ENCODE data around the gene MRPS27. TPM values are rescaled to one million over a fixed set of nuclear protein-coding genes. Genes with fewer than 3 reads are reported as not detected.
A peak's percentile ranks its signal among the peaks of the same experiment; 100 is the strongest.

Gene MRPS27
- polyA plus RNA-seq, 4 donors = 47.3 to 74.6 (median 70.2) TPM

DNA sequence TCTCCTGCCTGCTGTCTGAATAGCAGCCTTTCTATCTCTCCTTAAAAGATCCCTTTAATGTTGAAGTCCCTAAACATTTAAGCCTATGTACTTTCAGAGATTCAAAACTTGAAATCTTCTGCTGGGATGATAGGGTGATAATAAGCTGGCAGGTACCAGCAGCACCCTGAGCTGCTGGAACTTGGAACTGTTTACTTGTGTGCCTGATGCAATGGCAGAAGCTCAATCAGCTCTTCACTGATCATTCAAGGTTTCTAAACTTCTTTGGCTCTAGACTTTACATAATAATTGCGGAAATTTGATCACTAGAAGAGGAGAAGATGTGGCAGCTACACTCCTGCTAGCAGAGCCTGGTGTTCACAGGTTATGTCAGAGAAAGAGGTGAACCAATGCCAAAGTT is 27.6 kb downstream of the MRPS27 start:
- DNase-seq (ENCODE audit: low read depth in 4 of 4, low spot score in 3 of 4) = no peak

DNA sequence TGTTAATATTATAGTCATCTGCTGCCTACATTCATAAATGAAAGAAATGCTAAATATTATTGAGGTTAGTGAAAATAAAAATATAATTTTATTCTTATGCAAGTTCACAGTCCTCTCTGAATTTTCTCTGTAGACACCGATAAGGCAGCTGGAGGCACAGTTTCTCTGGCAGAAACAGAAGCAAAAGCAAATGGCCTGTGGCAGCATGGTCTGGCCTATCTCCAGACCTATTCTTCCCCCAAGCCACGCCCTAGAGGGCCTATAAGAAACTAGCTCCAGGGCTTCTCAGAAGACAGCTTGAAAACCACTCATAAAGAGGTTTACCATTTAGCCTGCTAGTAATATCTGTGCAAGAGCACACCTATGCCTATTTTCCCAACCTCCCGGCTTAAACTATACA is 28.4 kb downstream of the MRPS27 start:
- no peak for DNase-seq (ENCODE audit: low read depth in 4 of 4, low spot score in 3 of 4)

GRCh38 chr5:72290356-72291133 is 29.5 kb downstream of the MRPS27 start:
- no peak for DNase-seq (ENCODE audit: low read depth in 4 of 4, low spot score in 3 of 4)

- DNase-seq (ENCODE audit: low read depth in 4 of 4, low spot score in 3 of 4) = no peak
Measured at GRCh38 chr5:72288924-72289323, 31.1 kb downstream of the MRPS27 start.

DNA sequence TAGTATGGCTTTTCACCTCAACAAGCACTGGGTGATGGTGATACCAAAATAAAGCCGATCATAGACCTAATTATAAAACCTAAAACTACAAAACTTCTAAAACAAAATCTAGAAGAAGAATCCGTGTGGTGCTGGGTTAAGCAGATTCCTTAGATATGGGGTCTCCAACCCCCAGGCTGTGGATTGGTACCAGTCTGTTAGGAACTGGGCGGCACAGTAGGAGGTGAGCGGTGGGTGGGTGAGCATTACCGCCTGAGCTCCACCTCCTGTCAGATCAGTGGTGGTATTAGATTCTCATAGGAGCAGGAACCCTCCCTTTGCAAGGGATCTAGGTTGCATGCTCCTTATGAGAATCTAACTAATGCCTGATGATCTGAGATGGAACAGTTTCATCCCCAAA is 33.2 kb downstream of the MRPS27 start:
- no peak for DNase-seq (ENCODE audit: low read depth in 4 of 4, low spot score in 3 of 4)

- DNase-seq (ENCODE audit: low read depth in 4 of 4, low spot score in 3 of 4) = no peak
Measured at GRCh38 chr5:72285424-72285821, 34.6 kb downstream of the MRPS27 start.

DNA sequence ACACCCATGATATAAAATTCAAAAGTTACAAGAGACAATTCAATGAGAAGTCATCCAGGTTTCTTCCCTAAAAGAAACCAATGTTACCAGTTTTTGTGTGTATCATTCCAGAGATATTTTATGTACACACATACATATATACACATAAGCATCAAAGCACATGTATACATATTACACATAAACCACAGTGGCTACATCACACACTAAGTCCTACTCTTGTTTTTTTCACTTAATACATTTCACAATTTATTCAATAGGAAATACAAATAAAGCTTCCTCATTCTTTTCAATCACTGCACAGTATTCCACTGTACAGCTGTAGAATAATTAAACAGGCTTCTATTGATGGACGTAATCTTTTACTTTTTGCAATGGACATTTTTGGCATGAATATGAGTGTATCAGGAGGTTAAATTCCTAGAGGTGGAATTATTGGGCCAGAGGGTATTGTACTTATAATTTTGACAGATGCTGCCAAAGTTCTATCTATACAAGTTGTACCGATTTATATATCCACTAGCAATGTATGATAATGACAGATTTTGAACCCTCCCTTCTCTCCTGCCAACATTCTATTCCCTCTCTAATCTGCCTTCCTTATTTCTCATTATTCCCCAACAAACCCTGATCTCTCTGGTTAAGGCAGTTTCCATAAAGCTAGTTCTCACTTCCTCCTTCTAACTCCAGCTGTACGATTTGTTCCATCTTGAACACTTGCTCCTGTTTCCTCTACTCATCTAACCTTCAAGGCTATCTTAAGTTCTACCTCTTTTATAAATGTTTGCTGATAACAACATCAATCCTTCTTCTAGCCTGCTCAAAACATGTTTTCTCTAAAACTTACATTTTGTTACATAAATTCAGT is 35.2 kb downstream of the MRPS27 start:
- DNase-seq (ENCODE audit: low read depth in 4 of 4, low spot score in 3 of 4) = no peak

DNA sequence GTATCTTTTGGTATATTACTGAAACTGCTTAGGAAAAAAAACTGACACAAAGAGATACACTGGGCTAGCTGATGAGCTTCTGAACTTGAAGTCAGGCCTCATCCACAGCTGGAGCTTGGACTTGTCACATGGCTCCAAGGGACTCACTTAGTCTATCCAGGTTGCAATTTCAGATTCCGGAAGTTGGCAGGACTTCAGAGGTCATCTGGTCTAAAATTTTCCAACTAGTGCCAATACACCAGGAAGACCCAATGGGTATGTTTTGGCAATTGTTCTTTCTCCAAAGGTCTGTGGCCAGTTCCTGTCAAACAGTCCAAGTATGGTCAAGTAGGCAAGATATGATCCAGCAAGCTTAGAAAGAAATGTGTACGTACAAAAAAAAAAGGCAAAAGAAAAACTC is 36.7 kb downstream of the MRPS27 start:
- DNase-seq (ENCODE audit: low read depth in 4 of 4, low spot score in 3 of 4) = no peak

GRCh38 chr5:72282878-72283277 is 37.2 kb downstream of the MRPS27 start:
- no peak for DNase-seq (ENCODE audit: low read depth in 4 of 4, low spot score in 3 of 4)

DNA sequence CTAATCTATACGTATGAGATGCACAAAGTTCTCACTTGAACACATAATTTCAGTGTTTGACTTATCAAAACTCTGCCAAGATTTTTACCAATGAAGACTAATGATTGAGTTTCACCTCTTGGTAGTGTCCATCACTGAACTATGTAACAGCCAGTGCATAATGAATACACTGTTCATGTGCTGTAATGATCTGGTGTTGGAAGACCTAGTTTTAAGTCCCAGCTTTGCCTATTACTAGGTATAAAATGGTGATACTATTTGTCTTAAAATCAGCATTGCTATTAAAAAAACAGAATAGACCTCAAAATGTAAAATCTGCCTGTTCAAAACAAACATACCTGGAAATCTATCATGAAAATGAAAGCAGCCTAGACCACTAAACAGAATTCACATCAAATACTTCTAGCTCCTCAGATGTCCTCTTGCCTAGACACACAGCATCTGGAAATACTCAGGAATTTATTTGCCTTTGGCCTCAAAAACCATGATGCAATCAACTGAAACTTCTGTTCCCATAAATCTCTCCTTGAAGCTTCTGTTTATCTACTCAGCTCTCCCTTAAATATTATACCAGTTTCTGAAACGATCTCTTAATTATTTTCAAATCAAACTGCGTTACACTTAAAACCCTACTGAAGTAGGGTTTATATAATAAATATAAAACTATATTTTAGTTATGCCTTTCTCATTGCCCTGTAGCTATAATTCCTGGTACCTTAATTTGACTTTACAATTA is 38.1 kb downstream of the MRPS27 start:
- DNase-seq (ENCODE audit: low read depth in 4 of 4, low spot score in 3 of 4) = peak; percentile 27 to 37 (median 28)

- no peak for DNase-seq (ENCODE audit: low read depth in 4 of 4, low spot score in 3 of 4)
Measured at GRCh38 chr5:72281430-72281763, 38.6 kb downstream of the MRPS27 start.

DNA sequence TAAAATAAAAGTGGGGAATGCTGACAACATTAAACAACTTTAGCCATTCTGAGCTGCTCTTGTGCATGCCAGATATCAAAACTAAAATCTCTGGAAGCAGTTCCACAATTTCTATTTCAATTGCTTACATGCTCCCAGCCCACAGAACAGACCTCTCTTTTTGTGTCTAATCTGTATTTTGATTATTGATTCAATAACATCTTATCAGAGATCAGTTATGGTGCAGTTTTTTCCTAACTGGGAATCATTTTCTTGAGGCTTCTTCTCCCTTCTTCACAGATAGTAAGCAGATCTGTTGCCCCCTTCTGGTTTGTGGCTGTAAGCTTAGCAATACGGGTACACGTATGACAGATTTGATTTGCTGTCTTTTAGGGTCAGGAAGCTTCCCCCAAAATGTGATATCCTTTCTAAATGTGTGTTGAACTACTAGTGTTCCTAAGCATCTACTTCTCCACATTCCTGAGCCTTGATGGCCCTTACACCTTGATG is 39.4 kb downstream of the MRPS27 start:
- no peak for DNase-seq (ENCODE audit: low read depth in 4 of 4, low spot score in 3 of 4)

DNA sequence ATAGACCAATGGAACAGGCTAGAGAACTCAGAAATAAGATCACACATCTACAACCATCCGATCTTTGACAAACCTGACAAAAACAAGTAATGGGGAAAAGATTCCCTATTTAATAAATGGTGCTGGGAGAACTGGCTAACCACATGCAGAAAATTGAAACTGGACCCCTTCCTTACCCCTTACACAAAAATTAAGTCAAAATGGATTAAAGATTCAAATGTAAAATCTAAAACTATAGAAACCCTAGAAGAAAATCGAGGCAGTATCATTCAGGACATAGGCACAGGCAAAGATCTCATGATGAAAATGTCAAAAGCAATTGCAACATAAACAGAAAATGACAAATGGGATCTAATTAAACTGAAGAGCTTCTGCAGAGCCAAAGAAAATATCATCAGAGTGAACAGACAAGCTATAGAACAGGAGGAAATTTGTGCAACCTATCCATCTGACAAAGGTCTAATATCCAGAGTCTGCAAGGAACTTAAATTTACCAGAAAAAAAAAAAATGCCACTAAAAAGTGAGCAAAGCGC is 43.8 kb downstream of the MRPS27 start:
- no peak for DNase-seq (ENCODE audit: low read depth in 4 of 4, low spot score in 3 of 4)

GRCh38 chr5:72273547-72273946 is 46.5 kb downstream of the MRPS27 start:
- DNase-seq (ENCODE audit: low read depth in 4 of 4, low spot score in 3 of 4) = no peak

GRCh38 chr5:72272398-72272797 is 47.6 kb downstream of the MRPS27 start:
- no peak for DNase-seq (ENCODE audit: low read depth in 4 of 4, low spot score in 3 of 4)

DNA sequence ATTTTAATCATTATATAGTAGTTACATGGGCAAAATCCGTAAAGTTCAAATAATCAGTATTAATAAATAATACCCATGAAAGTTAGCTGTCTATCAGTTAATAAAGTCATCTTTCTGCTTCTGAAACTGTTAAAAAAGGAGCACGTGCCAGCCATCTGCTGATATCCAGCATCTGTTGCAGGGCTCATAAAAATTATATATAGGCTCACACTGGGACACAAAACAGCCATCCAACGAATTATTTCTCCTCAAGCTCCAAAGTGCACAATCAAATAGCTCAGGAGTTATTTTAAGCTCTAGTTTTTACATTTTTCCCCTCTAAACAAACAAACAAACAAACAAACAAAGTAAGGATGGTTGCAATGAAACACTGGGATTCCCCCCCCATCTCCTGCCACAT is 48.3 kb downstream of the MRPS27 start:
- no peak for DNase-seq (ENCODE audit: low read depth in 4 of 4, low spot score in 3 of 4)

DNA sequence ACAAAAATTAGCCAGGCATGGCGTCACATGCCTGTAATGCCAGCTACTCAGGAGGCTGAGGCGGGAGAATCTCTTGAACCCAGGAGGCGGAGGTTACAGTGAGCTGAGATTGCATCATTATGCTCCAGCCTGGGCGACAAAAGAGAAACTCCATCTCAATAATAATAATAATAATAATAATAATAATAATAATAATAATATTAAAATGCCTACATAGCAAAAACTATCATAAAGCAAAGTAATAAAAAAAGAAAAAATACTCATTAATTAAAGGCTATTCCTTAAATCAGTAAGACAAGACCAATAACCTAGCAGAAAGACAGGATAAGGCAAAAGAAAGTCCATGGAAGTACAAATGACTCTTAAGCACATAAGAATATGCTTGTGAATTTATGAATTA is 50.0 kb downstream of the MRPS27 start:
- no peak for DNase-seq (ENCODE audit: low read depth in 4 of 4, low spot score in 3 of 4)

DNA sequence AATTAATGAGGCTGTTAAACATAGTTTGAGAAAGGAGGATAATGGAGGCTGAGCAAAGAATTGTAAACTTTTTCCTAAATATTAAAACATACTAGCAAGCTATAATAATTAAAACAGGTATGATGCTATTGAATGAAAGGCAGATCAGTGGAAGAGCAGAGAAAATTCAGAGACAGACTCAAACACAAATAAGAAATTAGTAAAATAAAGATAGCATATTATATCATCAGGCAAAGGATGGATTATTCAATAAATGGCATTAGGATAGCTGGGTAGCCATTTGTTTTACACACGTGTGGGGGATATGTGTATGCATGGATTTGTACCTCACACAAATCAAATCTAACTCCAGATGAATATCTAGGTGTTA is 50.6 kb downstream of the MRPS27 start:
- no peak for DNase-seq (ENCODE audit: low read depth in 4 of 4, low spot score in 3 of 4)

DNA sequence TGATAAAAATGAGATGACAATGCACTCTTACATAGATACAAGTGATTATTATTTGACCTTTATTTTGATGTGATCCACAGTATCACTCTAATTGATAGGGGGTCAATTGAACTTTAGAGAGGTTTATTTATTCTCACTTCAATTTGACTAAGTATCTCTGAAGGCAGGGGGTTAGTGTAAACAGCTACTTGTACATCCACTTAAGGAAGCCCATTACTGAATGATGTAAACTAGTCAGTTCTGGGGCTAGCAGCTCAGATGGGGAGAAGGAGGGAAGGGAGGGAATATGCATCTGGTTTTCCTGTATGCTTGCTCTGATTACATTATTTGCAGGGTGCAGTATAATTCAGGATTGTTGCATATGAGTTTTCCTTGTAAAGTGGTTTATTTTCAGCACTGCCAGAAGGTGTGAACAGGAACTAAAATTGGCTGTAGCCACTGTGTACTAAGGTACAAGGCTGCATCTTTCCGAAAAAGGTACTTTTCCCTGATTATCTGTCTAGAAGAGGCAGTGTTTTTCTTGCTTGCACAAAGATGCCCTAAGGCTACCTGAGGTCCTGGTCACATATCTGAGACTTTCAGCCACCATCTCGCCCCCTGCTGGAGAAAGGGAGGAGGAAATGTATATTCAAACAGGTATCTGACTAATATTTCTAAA is 51.2 kb downstream of the MRPS27 start:
- DNase-seq (ENCODE audit: low read depth in 4 of 4, low spot score in 3 of 4) = no peak

DNA sequence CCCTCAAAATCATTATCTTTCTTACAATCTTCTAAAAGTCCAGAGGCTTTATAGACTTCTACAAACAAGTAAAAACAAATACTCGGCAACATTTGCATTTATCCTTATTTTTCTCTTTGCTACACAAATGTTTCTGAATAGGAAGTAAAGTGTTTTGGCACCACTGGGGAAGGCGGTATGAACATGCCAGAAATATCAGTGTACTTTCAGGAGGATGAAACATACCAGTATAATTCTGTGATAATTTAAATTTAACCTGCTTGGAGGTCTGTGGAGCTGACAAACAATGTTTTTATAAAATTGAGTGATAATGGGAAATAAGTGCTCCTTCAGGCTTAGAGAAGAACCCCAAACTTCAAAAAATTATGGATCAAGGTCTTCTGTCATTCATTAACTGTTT is 51.8 kb downstream of the MRPS27 start:
- no peak for DNase-seq (ENCODE audit: low read depth in 4 of 4, low spot score in 3 of 4)

GRCh38 chr5:72267685-72268084 is 52.4 kb downstream of the MRPS27 start:
- DNase-seq (ENCODE audit: low read depth in 4 of 4, low spot score in 3 of 4) = no peak

Measured in left renal pelvis (tissue), 4 donors.